ENCODE measurements around the gene TNXB.
A peak's percentile ranks its signal among the peaks of the same experiment; 100 is the strongest.

TNXB gene

DNA sequence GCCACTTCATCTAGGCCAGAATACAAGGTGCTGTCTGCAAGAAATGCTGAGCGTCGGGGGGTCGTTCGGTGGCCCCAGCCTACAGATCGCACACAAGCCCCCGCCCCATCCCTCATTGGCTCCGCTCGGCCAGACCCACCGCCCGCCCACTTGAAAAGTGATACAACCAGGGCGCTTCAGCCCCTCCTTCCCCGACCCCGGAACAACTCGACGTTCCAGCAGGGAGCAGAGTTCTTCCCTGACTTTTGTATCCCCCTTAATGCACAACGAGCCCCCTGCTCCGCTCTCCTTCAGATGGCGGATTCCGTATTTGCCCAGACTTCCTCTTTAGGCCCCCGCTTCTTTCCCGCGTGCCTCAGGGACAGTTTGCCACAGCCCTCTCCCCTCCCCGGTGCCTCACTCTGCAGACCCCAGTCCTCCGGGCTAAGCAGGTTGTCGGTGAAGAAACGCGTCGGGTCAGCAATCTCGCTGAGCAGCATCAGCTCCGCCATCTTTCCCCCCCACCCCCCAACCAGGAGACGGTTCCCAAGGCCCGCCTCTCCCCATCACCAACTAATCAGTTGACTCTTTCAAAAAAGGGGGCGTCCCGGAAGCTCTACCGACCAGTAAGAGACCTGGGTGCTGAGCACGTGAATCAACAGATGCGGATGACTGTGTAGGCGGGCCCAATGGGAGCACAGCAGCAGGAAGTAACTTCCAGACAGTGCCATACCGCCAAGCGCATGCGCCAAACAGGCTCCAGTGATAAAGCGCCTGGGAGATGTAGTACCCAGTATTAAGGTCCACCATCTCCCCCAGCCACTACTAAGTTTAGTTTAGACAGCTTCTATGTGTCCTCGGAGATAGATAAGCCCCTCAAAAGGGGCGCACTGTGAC is 18.8 kb upstream of the TNXB start, which contains the start of gene ATF6B:
ATF6B (minus strand) TSS at position 530 of the 876 bp plus-strand sequence; CDS start at position 491, 39 bp downstream.
- peak within 1 kb of the TSS; percentile 93 for H3K27ac ChIP-seq

DNA sequence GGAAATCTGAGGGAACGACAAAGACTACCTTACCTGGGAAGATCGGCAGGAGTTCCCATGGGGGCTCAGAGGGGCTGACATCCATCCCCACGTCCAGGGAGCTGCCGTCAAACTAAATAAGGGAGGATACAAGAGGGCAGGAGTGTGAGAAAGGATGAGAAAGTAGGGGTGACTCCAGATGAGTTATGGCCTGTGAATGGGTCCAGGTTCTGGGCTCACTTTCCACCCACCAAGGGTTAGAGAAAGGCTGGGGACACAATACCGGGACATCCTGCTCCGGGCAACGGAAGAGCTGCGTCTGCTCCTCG is 18.2 kb upstream of the TNXB start:
- peak overlapping the region; percentile 93 for H3K27ac ChIP-seq
- TF ChIP-seq, protein P1, sequence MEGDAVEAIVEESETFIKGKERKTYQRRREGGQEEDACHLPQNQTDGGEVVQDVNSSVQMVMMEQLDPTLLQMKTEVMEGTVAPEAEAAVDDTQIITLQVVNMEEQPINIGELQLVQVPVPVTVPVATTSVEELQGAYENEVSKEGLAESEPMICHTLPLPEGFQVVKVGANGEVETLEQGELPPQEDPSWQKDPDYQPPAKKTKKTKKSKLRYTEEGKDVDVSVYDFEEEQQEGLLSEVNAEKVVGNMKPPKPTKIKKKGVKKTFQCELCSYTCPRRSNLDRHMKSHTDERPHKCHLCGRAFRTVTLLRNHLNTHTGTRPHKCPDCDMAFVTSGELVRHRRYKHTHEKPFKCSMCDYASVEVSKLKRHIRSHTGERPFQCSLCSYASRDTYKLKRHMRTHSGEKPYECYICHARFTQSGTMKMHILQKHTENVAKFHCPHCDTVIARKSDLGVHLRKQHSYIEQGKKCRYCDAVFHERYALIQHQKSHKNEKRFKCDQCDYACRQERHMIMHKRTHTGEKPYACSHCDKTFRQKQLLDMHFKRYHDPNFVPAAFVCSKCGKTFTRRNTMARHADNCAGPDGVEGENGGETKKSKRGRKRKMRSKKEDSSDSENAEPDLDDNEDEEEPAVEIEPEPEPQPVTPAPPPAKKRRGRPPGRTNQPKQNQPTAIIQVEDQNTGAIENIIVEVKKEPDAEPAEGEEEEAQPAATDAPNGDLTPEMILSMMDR (conservative IDR thresholded peaks at IDR 0.05), result no peak
- TF ChIP-seq ZFX (IDR thresholded peaks at IDR 0.05), result no peak

More for the DNA sequence above, 18.8 kb upstream of the TNXB start, which contains the start of gene ATF6B:
- no peak for TF ChIP-seq ZFX (IDR thresholded peaks at IDR 0.05)
- TF ChIP-seq, protein P1 (conservative IDR thresholded peaks at IDR 0.05), result no peak

DNA sequence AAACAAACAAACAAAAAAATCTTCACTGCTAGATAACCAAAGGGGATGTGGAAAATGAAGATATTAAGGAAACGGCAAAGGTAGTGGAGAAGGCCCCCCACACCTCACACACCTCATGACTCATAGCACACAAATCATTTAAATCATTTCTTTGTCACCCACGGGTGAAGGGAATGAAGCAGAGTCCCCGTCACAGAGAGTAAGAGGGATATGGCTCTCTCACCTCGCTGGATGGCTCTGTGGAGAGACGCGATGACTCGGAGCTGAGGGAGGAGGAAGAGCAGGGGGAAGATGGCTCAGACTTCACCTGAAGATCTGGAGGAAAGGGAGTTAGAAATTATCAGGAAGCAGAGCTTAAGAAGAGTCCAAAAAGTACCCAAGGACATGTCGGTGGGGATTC is 17.7 kb upstream of the TNXB start:
- TF ChIP-seq ZFX (IDR thresholded peaks at IDR 0.05), result no peak
- TF ChIP-seq, protein P1 (conservative IDR thresholded peaks at IDR 0.05), result no peak
- peak overlapping the region; percentile 93 for H3K27ac ChIP-seq

DNA sequence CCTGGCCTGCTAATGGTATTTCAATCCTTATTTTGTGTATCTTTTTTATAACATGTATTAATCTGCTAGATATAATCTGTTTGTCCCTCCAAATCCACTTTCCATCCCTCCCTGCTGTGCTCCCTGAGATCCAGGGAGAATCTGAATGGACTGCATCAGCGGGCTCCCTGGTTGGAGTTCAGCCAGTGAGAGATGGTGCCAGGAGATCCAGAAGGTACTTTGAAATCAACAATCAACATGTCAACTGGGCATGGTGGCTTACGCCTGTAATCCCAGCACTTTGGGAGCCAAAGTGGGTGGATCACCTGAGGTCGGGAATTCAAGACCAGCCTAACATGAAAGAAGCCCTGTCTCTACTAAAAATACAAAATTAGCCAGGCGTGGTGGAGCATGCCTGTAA is 14.5 kb upstream of the TNXB start:
- H3K27ac ChIP-seq, result no peak overlapping the region
- TF ChIP-seq, protein P1 (conservative IDR thresholded peaks at IDR 0.05), result no peak
- TF ChIP-seq ZFX (IDR thresholded peaks at IDR 0.05), result no peak

DNA sequence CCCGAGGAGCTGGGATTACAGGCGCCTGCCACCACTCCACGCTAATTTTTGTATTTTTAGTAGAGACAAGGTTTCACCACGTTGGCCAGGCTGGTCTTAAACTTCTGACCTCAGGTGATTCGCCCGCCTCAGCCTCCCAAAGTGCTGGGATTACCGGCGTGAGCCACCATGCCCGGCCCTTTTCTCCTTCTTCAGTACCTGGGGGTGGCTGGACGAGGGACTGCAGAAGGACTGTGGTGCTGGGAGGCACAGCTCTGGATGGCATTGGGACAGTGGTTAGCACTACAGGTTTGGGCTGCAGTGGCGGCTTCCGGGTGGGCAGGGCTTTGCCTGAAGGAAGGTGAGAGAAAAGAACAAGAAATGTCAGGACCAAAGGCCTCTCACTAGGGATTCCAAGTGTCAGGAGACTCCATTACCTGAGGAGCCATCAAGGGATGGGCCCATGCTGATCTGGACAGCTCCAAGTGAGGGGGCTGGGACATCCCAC is 11.5 kb upstream of the TNXB start:
- no peak overlapping the region for H3K27ac ChIP-seq
- no peak for TF ChIP-seq ZFX (IDR thresholded peaks at IDR 0.05)

DNA sequence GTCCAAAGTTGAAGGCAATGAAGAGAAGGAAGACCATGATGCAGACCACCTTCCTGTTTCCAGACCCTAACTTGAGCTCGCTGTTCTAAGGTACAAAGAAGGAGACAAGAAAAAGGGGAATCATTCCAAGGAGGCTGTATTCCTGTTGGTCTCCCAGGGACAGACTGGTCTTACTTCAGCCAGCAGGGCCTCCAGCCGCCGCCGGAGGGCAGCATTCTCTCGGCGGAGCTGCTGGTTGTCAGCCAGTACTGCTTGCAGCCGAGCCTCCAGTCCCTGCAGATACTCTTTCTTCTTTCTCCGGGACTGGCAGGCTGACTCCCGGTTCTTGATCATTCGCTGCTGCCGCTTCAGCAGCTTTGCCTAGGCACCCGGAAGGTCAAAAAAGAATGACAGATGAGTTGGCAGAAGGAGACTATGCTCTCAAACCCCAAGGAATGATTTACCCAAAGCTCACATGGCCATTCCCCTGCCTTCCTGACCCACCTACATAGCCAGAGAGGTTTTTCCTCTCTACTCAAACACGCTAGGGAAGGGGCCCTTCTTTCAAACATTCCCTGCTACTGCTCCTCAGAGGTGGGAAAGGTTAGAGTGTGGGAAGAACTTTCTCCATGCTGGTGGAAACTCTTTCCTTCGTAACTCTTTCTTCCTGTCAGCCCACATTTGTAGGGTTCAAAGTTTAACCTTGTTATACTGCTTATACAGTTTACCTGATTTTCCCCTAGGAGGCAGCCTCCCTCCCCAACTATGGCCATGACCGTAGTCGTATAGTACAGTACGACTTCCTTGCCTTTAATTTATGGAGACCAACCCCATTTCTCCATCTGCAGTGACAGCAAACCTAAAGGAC is 9.9 kb upstream of the TNXB start:
- H3K27ac ChIP-seq, result no peak overlapping the region

DNA sequence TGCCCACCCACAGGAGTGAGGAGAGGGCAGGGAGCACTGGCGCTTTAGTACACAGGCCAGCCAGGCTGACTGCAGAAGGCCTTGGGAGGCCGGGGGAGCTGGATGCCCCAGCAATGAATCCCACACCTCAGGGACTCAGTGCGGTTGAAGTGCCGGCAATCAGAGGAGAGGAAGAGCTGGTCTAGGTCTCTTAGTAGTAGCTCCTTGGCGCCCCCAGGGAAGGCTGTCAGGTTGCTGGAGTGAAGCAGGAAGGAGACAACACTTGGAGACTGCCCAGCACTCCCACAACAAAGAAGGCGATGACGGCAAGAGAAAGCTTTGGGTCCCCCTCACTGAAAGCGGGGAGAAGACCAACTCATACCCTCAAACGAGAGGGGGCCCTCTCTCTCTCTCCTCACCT is 8.3 kb upstream of the TNXB start:
- H3K27ac ChIP-seq, result no peak overlapping the region
- no peak for TF ChIP-seq ZFX (IDR thresholded peaks at IDR 0.05)
- TF ChIP-seq, protein P1 (conservative IDR thresholded peaks at IDR 0.05), result no peak

More for the DNA sequence above, 9.9 kb upstream of the TNXB start:
- no peak for TF ChIP-seq ZFX (IDR thresholded peaks at IDR 0.05)
- TF ChIP-seq, protein P1 (conservative IDR thresholded peaks at IDR 0.05), result peak; percentile 96

Measured in C4-2B (cell line).